ENCODE results near the gene PRRG4. TPM values are rescaled to one million over a fixed set of nuclear protein-coding genes. Genes with fewer than 3 reads are reported as not detected.

PRRG4 gene
- total and polyA plus RNA-seq, 2 of the 4 experiments (the other 2 are of a cell fraction): not detected

GRCh38 chr11:32838505-32839274 is 9.0 kb downstream of the PRRG4 start:
- no TSS peak for BruUV-seq (replicated peaks)
- Histone ChIP-seq H2BK120ac (ENCODE audit: low read depth, low read length) (no peak overlapping the region), H3K79me1 (ENCODE audit: low read depth in 1 of 2, low read length in 2 of 2) (no peaks in the 10 kb centered on the region), H2AFZ (replicated peaks; ENCODE audit: low read length, poor library complexity) (no peak overlapping the region), H4K5ac (ENCODE audit: low read depth, low read length) (no peak overlapping the region), H3K4me1 (ENCODE audit: control insufficient read depth, insufficient read depth, low read length) (no peaks in the 10 kb centered on the region), H3K14ac (replicated peaks; ENCODE audit: low read depth, low read length) (no peak overlapping the region), H3K23ac (ENCODE audit: low read depth, low read length) (no peak overlapping the region), H2AK9ac (replicated peaks; ENCODE audit: low read depth, low read length, poor library complexity) (no peak overlapping the region), H3K9me3 (ENCODE audit: control insufficient read depth, insufficient read depth, low read length) (no peaks in the 10 kb centered on the region), H3K4ac (ENCODE audit: low read depth, low read length) (no peak overlapping the region), H3K27ac (ENCODE audit: insufficient read depth, low read length) (no peak overlapping the region), H4K91ac (ENCODE audit: insufficient read depth, low read depth, low read length) (no peak overlapping the region), H4K20me1 (ENCODE audit: insufficient read depth, low read length) (no peaks in the 10 kb centered on the region), H3K4me3 (ENCODE audit: insufficient read depth, low read depth, low read length) (no peak overlapping the region), H3K4me2 (ENCODE audit: low read depth, low read length) (no peak overlapping the region), H3K9me1 (ENCODE audit: insufficient read depth, low read length) (no peaks in the 10 kb centered on the region), H3K56ac (ENCODE audit: extremely low read depth, insufficient read depth, low read length) (no peak overlapping the region), H2BK20ac (ENCODE audit: low read depth, low read length) (no peak overlapping the region), H2AK5ac (ENCODE audit: low read depth, low read length) (no peak overlapping the region), H2BK15ac (ENCODE audit: low read depth, low read length) (no peak overlapping the region), H3K9ac (ENCODE audit: low read depth, low read length) (no peak overlapping the region), H3K18ac (ENCODE audit: low read depth, low read length) (no peak overlapping the region), H2BK5ac (ENCODE audit: low read depth, low read length, poor library complexity, severe bottlenecking) (no peak overlapping the region), H3K36me3 (ENCODE audit: control insufficient read depth, insufficient read depth, low read length) (no peaks in the 10 kb centered on the region), H4K8ac (ENCODE audit: low read depth in 2 of 2, low read length in 2 of 2) (no peak overlapping the region), H3K27me3 (ENCODE audit: control insufficient read depth, insufficient read depth, low read length) (peaks cover 8% of the 10 kb centered on the region)
- no peak for ATAC-seq (ENCODE audit: low read depth)
- in situ Hi-C loops (cut with MboI; ENCODE audit: low sequenced_read_pairs) (loop anchor here (25.0 kb wide), 1 partner anchor 224 kb away; no protein-coding TSS in a partner anchor), dilution Hi-C loops (cut with HindIII; ENCODE audit: low sequenced_read_pairs, unreplicated experiment) (no loop called here), intact Hi-C loops (cut with micrococcal nuclease) (no loop called here)
- TF ChIP-seq NFE2L2 (IDR thresholded peaks at IDR 0.05; ENCODE audit: low read depth, low read length) (no peak), CEBPB (IDR thresholded peaks at IDR 0.05; ENCODE audit: low read depth, low read length) (peak; percentile 96), RCOR1 (IDR thresholded peaks at IDR 0.05; ENCODE audit: insufficient replicate concordance, low read length) (no peak), FOS (IDR thresholded peaks at IDR 0.05; ENCODE audit: low read depth, low read length) (no peak)
- DNase-seq: no peak
- WGBS, 2 experiments (ENCODE audit: extremely low coverage in 2 of 2, insufficient read length in 1 of 2): no CpG with 5 or more reads among the region's 2 CpGs
- CTCF ChIA-PET: no interaction called here
- POLR2A ChIA-PET (ENCODE audit: unreplicated experiment): no interaction called here

Measured in IMR-90 (cell line).